SK-N-SH (cell line): Measurements from ENCODE around the gene TMEM74B. TPM values are rescaled to one million over a fixed set of nuclear protein-coding genes. Genes with fewer than 3 reads are reported as not detected.

Experiments used
- CTCF ChIA-PET: fragments of 300-600, 350-600 bp; formaldehyde crosslinking; extraction: SDS; loops from one replicate; lab custom pipeline; 2021; lab: Yijun Ruan, JAX
- POLR2A ChIA-PET: fragments of 350-600 bp; sonication (Branson Sonifier 250); formaldehyde crosslinking; extraction: SDS; loops from one replicate; lab custom pipeline; 2020; ENCODE audit warnings: antibody characterized with exemption, inconsistent platforms; lab: Yijun Ruan, JAX
- DNase-seq: peaks from one replicate; pipeline ENCODE4 v3.0.0; 2012
- H2AFZ ChIP-seq: fragments of 200-600 bp; sonication (generic); 2 replicates; pipeline ENCODE4 v1.8.1; 2016; ENCODE audit warnings: antibody characterized with exemption, mild to moderate bottlenecking, low read depth
- H3F3A ChIP-seq: fragments of 200-600 bp; sonication (generic); replicated peaks from 2 replicates; pipeline ENCODE3; 2016; ENCODE audit warnings: antibody characterized with exemption, mild to moderate bottlenecking; ENCODE audit not compliant: insufficient read depth
- H3K27ac ChIP-seq, 2 experiments: fragments of 200-500 bp in 1 of 2; fragments of 200-600 bp in 1 of 2; sonication (Bioruptor generic) in 1 of 2; sonication (generic), shearing (Covaris generic) in 1 of 2; 2 replicates each; pipeline versions ENCODE4 v1.5.1 to v1.6.1; 2014 to 2016; ENCODE audit warnings: low read depth in 2 of 2, inconsistent platforms in 1 of 2, low read length in 1 of 2, mild to moderate bottlenecking in 1 of 2, mixed read lengths in 1 of 2
- H3K27me3 ChIP-seq: fragments of 200-600 bp; sonication (generic), shearing (Covaris generic); 2 replicates; pipeline ENCODE4 v1.6.1; 2016; ENCODE audit warnings: mixed run types; ENCODE audit not compliant: insufficient read depth
- H3K36me3 ChIP-seq, 2 experiments: fragments of 200-500 bp in 1 of 2; fragments of 200-600 bp in 1 of 2; sonication (Bioruptor generic) in 1 of 2; sonication (generic) in 1 of 2; replicated peaks in 1 of 2; 2 replicates each; pipeline versions ENCODE3 to v1.5.1; 2014 to 2016; ENCODE audit warnings: low read length in 1 of 2, mild to moderate bottlenecking in 1 of 2; ENCODE audit not compliant: insufficient read depth in 2 of 2, control insufficient read depth in 1 of 2
- H3K4me1 ChIP-seq, 2 experiments: fragments of 200-500 bp in 1 of 2; fragments of 200-600 bp in 1 of 2; sonication (Bioruptor generic) in 1 of 2; sonication (generic), shearing (Covaris generic) in 1 of 2; 2 replicates each; pipeline versions ENCODE4 v1.5.1 to v1.6.1; 2014 to 2016; ENCODE audit warnings: low read depth in 1 of 2, low read length in 1 of 2, mixed run types in 1 of 2; ENCODE audit not compliant: insufficient read depth in 2 of 2, control insufficient read depth in 1 of 2
- H3K4me2 ChIP-seq: fragments of 200-600 bp; sonication (generic), shearing (Covaris generic); 2 replicates; pipeline ENCODE4 v1.6.1; 2017; ENCODE audit warnings: mixed run types
- H3K4me3 ChIP-seq, 2 experiments: fragments of 200-500 bp in 1 of 2; fragments of 200-600 bp in 1 of 2; sonication (Bioruptor generic) in 1 of 2; sonication (generic), shearing (Covaris generic) in 1 of 2; 2 replicates each; pipeline versions ENCODE4 v1.5.1 to v1.8.1; 2014 to 2016; ENCODE audit warnings: low read depth in 2 of 2, inconsistent platforms in 1 of 2, low read length in 1 of 2, mild to moderate bottlenecking in 1 of 2, mixed read lengths in 1 of 2, moderate library complexity in 1 of 2
- H3K79me2 ChIP-seq: fragments of 200-600 bp; sonication (generic); 2 replicates; pipeline ENCODE4 v1.8.1; 2017; ENCODE audit warnings: mild to moderate bottlenecking; ENCODE audit not compliant: insufficient read depth
- H3K9ac ChIP-seq: fragments of 200-600 bp; sonication (generic); 2 replicates; pipeline ENCODE4 v1.6.1; 2017; ENCODE audit warnings: mixed run types
- H3K9me2 ChIP-seq: fragments of 200-600 bp; sonication (generic); 2 replicates; pipeline ENCODE4 v1.6.1; 2017; ENCODE audit warnings: mixed run types
- H3K9me3 ChIP-seq: fragments of 200-600 bp; sonication (generic); 2 replicates; pipeline ENCODE4 v1.6.1; 2017; ENCODE audit warnings: mixed run types, mild to moderate bottlenecking, moderate library complexity
- H4K20me1 ChIP-seq: fragments of 200-600 bp; sonication (generic); 2 replicates; pipeline ENCODE4 v1.6.1; 2017; ENCODE audit warnings: mild to moderate bottlenecking, mixed run types; ENCODE audit not compliant: insufficient read depth
- CHD2 ChIP-seq: fragments of 150-350 bp; IDR thresholded peaks from 2 replicates; pipeline ENCODE4 v1.6.1; 2018; ENCODE audit warnings: low read length; ENCODE audit not compliant: partially characterized antibody
- CTCF ChIP-seq: fragments of 200-600 bp; sonication (generic); IDR thresholded peaks from 2 replicates; pipeline ENCODE4 v1.6.1; 2017; ENCODE audit warnings: antibody characterized with exemption, mild to moderate bottlenecking, moderate library complexity
- EP300 ChIP-seq, 2 experiments: IDR thresholded peaks; 2 replicates each; pipeline versions ENCODE4 v1.4.0 to v1.6.1; 2012; ENCODE audit warnings: borderline replicate concordance in 1 of 2, low read depth in 1 of 2, low read length in 1 of 2
- EZH2phosphoT487 ChIP-seq: fragments of 200-600 bp; sonication (generic); IDR thresholded peaks from 2 replicates; pipeline ENCODE4 v1.6.1; 2017; ENCODE audit warnings: low read depth, mixed run types, mild to moderate bottlenecking, antibody characterized with exemption, moderate library complexity, borderline replicate concordance
- FOXJ3 ChIP-seq: sonication (generic); formaldehyde crosslinking; IDR thresholded peaks from 2 replicates; pipeline ENCODE4 v1.5.1; 2020; ENCODE audit warnings: mild to moderate bottlenecking, missing genetic modification reagents
- GABPA ChIP-seq: IDR thresholded peaks from 2 replicates; pipeline ENCODE4 v1.4.0; 2012; ENCODE audit warnings: low read depth, mild to moderate bottlenecking
- GATA2 ChIP-seq: sonication (generic); formaldehyde crosslinking; IDR thresholded peaks from 2 replicates; pipeline ENCODE4 v1.5.0; 2020; ENCODE audit warnings: mild to moderate bottlenecking, missing genetic modification reagents
- JUND ChIP-seq: IDR thresholded peaks from 2 replicates; pipeline ENCODE4 v1.4.0; 2012
- NFIC ChIP-seq: IDR thresholded peaks from 2 replicates; pipeline ENCODE4 v1.4.0; 2012; ENCODE audit warnings: borderline replicate concordance
- PBX3 ChIP-seq: IDR thresholded peaks from 2 replicates; pipeline ENCODE4; 2012
- POLR2AphosphoS5 ChIP-seq: IDR thresholded peaks from 2 replicates; pipeline ENCODE4 v1.6.1; 2012; ENCODE audit warnings: low read depth, low read length
- RAD21 ChIP-seq: IDR thresholded peaks from 2 replicates; pipeline ENCODE4 v1.6.1; 2012; ENCODE audit warnings: mild to moderate bottlenecking, low read length
- RXRA ChIP-seq: IDR thresholded peaks from 2 replicates; pipeline ENCODE4 v1.4.0; 2012; ENCODE audit warnings: low read depth, mild to moderate bottlenecking, borderline replicate concordance
- SMC3 ChIP-seq: IDR thresholded peaks from 2 replicates; pipeline ENCODE4 v1.6.1; 2012; ENCODE audit warnings: low read depth, low read length, improper control_type of control experiment
- TEAD4 ChIP-seq: IDR thresholded peaks from 2 replicates; pipeline ENCODE4 v1.4.0; 2012; ENCODE audit warnings: mild to moderate bottlenecking, borderline replicate concordance; ENCODE audit not compliant: insufficient read depth
- USF1 ChIP-seq: IDR thresholded peaks from 2 replicates; pipeline ENCODE4 v1.4.0; 2012; ENCODE audit warnings: low read depth, borderline replicate concordance
- ZBTB33 ChIP-seq: IDR thresholded peaks from 2 replicates; pipeline ENCODE4 v1.4.0; 2012; ENCODE audit warnings: low read depth, borderline replicate concordance
- WGBS: methylation state at CpG from one replicate; pipeline ENCODE4 v1.1.6; 2017; ENCODE audit warnings: low lambda C conversion rate; 5-methylcytosine and 5-hydroxymethylcytosine counted together
- polyA plus RNA-seq, 3 experiments: library from polyadenylated mRNA; depleted of rRNA; stranded (reverse); fragments of >200 nt; gene quantifications; 2 replicates each; pipeline ENCODE4 v1.2.3, GENCODE V29; 2012
- TF ChIP-seq, protein P1 (sequence below): fragments of 150-350 bp; IDR thresholded peaks from 2 replicates; pipeline ENCODE4 v1.6.1; 2016; ENCODE audit warnings: mild to moderate bottlenecking, low read depth, low read length
- TF ChIP-seq, protein P2 (sequence below): IDR thresholded peaks from 2 replicates; pipeline ENCODE4 v1.4.0; 2012; ENCODE audit warnings: low read depth

The TMEM74B gene
- polyA plus RNA-seq, 1 of the 3 experiments (the other 2 are of a cell fraction) = 1.8 TPM

- no peaks in the 10 kb centered on the region for H3K36me3 ChIP-seq
- H3K4me2 ChIP-seq = no peak overlapping the region
- no peak overlapping the region for H2AFZ ChIP-seq
- H3K27me3 ChIP-seq = no peaks in the 10 kb centered on the region; the same call in 1 of the 2 replicates
- H3K4me3 ChIP-seq = no peak overlapping the region
- H3K4me1 ChIP-seq = peaks cover 0 to 3% of the 10 kb centered on the region in 2 experiments; a peak in 1 of 4 replicates
- H3K9ac ChIP-seq = no peak overlapping the region
- 54% methylated on average over 4 of the region's 4 CpGs for WGBS
- TF ChIP-seq, protein P1, sequence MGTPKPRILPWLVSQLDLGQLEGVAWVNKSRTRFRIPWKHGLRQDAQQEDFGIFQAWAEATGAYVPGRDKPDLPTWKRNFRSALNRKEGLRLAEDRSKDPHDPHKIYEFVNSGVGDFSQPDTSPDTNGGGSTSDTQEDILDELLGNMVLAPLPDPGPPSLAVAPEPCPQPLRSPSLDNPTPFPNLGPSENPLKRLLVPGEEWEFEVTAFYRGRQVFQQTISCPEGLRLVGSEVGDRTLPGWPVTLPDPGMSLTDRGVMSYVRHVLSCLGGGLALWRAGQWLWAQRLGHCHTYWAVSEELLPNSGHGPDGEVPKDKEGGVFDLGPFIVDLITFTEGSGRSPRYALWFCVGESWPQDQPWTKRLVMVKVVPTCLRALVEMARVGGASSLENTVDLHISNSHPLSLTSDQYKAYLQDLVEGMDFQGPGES = no peak
- TF ChIP-seq ZBTB33 = no peak
- TF ChIP-seq GABPA = no peak
- TF ChIP-seq CHD2 = no peak
- TF ChIP-seq EP300 (IDR thresholded peaks at IDR 0.05; ENCODE audit: borderline replicate concordance in 1 of 2, low read depth in 1 of 2, low read length in 1 of 2) = no peak
- TF ChIP-seq GATA2 (CRISPR knock-in tag) = no peak
- no peak for TF ChIP-seq POLR2AphosphoS5
- no peak for TF ChIP-seq RXRA
- TF ChIP-seq EZH2phosphoT487 = no peak
- TF ChIP-seq, protein P2, sequence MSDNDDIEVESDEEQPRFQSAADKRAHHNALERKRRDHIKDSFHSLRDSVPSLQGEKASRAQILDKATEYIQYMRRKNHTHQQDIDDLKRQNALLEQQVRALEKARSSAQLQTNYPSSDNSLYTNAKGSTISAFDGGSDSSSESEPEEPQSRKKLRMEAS = no peak
- no peak for TF ChIP-seq SMC3
- TF ChIP-seq NFIC = no peak
- no peak for TF ChIP-seq FOXJ3 (CRISPR knock-in tag)
- no peak for TF ChIP-seq RAD21
- TF ChIP-seq PBX3 = no peak
- no peak for TF ChIP-seq USF1
- no peak for TF ChIP-seq CTCF
- TF ChIP-seq TEAD4 = no peak
- no peak for TF ChIP-seq JUND
- H3K9me3 ChIP-seq = no peaks in the 10 kb centered on the region
- H3K9me2 ChIP-seq = no peaks in the 10 kb centered on the region
- H3K79me2 ChIP-seq = no peaks in the 10 kb centered on the region
- no peaks in the 10 kb centered on the region for H4K20me1 ChIP-seq
- ChIA-PET POLR2A (no interaction called here), CTCF (interaction anchor here (0.6 to 4.9 kb wide), 7 partner anchors 8 to 369 kb away, joined by 3 to 33 read pairs (median 4); no protein-coding TSS in a partner anchor)
- no peaks in the 10 kb centered on the region for H3F3A ChIP-seq
- no peak for DNase-seq
- H3K27ac ChIP-seq = no peak overlapping the region
Observed at GRCh38 chr20:1187605-1188171, 2.9 kb upstream of the TMEM74B start.
